Measurements from ENCODE around the gene PSMA5.
"Not testable (repeated sequence)": the region's sequence is repeated elsewhere in the genome, so short reads cannot be mapped to it uniquely, and the experiment has no call there.

The PSMA5 gene

GRCh38 chr1:109391626-109392025 lies 34.6 kb downstream of the PSMA5 start:
- no peak for DNase-seq

DNA sequence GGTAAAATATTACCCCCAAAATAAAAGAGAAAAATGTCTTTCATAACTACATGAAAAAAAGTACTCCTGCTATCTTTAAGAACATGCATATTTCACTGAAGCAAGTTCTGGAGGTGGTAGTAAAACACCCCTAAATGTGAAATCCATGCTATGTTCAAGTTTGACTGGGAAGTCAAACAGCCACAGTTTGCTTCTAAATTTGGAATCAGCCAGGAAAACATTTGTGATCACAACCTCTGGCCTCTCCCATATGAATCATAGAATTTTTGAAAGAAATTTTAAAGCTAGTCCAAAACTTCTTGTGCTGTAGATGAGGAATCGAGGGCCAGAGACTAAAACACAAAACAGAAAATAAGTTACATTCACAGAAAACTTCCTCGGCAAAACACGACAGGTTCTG lies 35.1 kb downstream of the PSMA5 start:
- DNase-seq, result no peak

DNA sequence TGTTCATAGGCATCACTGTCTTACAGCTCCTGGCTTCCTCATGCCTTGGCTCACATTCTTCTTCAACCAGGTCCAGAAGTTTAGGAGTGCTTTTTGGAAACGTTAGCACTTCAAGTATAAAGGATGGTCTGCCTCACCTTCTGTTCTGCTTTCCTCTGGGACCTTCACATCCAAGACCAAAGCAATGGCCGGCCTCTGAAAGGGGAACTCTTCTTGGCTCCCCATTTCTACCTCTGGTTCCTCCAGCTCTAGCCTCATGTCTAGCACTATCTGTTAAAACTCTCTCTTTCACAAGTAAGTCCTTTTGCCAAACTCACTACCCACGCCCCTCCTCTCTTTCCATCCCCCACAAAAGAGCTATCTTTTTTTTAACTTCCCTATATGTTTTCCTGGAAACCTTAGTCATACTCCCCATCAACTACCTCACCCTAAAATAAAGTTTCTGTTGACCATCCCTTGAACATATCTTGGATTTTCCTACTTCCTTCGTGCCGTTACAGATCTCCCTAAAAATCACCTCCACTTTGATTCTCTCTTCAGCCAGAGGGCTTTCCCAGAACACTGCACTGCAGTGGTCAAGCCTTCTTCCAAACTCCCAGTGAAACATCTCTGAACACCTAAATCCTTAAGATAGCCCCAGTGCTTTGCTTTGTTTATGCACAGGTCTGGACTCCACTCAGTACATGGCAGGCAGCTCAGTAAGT lies 36.5 kb downstream of the PSMA5 start:
- DNase-seq, result no peak

- no peak for DNase-seq
Observed at GRCh38 chr1:109388884-109389637, 37.2 kb downstream of the PSMA5 start.

GRCh38 chr1:109388208-109388711 lies 38.0 kb downstream of the PSMA5 start:
- DNase-seq, result no peak

DNA sequence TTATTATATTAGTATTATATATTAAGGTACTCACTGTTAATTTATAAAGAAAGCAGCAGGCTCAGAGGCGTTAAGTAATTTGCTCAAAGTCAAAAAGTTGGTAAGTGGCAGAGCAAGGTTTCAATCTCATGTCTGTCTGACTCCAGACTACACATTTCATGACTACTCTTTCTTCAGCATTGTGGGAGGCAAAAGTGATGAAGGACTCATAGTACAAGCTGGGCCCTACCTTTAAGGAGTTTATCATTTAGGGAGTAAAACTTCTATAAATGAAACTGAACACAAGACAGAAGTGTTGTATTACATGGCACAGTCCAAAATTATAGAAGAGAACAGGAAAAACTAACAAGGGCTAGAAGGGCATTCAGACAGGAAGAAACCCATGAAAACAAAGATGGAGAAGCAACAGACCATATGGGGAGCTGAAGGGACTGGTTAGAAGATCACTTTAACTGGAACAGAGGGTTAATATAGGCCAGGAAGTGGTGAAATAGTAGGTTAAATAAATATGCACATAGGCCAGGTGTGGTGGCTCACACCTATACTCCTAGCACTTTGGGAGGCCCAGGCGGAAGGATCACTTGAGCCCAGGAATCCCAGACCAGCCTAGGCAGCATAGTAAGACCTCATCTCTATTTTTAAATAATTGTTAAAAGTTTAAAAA lies 40.1 kb downstream of the PSMA5 start:
- no peak for DNase-seq

DNA sequence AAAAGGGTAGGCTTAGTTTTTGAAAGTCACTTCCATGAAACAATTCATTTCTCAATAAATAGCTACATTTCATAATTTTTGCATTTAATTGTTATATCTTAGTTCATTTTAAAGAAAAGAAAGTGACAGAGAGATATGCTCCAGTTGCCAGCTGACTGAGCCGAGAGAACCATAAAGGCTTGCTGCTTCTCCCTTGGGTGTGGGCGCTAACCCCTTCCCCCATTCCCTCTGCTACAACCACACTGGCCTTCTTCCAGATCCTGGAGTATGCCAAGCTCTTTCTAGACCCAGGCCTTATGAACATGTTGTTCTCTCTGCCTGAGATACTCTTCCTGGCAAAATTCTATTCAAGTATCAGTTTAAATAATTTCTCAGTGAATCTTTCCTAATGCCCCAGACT lies 40.8 kb downstream of the PSMA5 start:
- no peak for DNase-seq

DNA sequence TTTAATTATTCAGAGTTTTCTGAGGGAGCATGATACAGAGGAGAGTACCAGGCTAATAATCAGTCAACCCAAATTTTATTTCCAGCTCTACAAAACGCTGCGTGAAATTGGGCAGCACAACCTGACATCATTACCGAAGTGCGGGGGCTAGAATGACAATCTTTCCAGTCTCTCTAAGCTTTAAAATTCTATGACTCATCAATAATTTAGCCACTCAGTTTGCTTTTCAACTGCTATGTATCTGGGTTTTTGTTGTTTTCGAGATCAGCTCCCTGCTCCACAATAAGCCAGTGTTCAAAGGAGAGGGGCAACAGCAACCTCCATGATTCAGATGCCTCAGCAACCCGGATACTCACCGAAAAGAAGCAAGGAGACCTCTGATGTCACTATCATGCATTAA lies 42.4 kb downstream of the PSMA5 start:
- no peak for DNase-seq

DNA sequence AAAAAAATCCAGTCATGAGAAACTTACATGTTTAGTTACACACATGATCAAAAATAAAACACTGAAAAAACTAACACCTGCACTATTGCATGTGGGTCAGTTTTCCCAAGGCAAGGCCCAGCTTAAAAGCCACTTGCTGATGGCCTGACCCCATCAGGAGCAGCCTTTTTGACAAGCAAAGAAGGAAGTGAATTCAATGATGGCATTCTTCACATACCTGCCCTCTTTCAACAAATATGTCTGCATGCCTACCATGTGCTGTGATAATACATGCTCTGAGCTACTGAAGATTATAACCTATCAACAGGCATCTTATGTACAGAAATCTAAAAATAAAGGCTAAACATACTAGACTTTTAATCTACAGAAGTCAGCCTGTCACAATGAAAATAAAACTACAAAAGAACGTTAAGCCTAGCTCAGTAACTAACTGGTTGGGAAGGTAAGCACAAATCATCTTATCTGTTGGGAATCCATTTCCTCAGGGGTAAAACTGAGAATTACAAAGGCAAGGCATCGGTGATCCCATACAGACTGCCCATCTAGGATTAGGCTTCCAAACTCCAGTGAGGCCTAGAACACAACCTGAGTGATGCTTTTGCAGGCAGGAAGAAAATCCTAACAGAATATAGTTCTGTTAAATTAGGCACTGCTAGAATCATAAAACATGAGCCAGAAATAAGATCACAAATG lies 43.0 kb downstream of the PSMA5 start:
- DNase-seq, result no peak

- no peak for DNase-seq
Observed at GRCh38 chr1:109381573-109381972, 44.7 kb downstream of the PSMA5 start.

DNA sequence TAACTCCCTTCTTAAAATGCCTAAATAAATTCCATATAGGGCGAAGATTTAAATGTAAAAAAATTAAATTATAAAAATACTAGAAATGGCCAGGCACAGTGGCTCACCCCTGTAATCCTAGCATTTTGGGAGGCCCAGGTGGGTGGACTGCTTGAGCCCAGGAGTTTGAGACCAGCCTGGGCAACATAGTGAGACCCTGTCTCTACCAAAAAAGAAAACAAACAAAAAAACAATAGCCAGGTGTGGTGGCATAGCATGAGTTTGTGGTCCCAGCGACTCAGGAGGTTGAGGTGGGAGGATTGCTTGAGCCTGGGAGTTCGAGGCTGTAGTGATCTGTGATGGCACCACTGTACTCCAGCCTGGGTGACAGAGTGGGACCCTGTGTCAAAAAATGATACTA lies 46.3 kb downstream of the PSMA5 start:
- DNase-seq, result no peak

DNA sequence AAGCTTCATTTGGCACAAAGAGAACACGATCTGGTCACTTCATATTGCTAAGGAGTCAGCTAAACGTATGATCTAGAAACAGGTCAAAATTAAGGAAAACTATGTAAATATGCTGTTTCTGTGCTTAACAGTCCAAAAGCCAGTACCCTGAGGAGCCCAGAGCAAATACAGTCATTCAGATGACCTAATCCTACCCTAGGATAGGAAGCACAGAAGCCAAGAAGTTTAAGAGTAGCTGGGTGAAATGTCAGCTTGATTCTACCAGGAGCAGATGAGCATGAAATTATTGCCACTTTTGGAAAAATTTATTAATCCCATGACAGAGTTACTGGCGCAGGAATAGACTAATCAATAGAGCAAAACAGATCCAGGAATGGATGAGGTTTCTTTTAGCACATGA lies 46.8 kb downstream of the PSMA5 start:
- DNase-seq, result no peak

GRCh38 chr1:109377698-109378097 lies 48.5 kb downstream of the PSMA5 start:
- DNase-seq, result no peak

DNA sequence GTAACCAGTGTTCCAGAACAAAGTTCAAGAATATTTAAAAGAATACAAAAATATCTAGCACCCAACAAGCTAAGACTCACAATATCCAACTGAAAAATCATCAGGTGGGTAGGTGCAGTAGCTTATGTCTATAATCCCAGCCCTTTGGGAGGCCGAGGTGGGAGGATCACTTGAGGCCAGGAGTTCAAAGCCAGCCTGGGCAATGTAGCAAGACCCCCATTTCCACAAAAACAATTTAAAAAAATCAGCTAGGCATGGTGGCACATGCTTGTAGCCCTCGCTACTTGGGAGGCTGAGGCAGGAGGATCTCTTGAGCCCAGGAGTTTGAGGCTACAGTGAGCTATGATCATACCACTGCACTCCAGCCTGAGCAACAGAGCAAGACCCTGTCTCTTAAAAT lies 52.6 kb downstream of the PSMA5 start:
- not testable (repeated sequence) for DNase-seq

GRCh38 chr1:109373126-109373525 lies 53.1 kb downstream of the PSMA5 start:
- no peak for DNase-seq

DNA sequence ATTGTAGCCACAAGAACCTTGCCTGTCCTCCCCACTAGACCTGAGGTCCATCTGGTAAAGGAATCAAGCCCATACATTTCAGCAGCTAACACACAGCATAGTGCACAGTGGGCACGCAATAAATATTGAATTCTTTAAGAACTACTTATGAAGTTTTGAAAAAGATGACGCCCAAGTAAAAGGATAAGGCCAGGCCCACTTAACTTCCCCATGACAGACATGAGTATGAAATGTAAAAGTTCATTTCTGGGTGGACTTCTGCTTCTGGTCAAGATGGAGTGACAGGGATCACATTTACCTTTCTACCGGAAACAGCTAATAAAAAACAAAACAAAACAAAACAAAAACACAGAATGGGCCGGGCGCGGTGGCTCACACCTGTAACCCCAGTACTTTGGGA lies 54.0 kb downstream of the PSMA5 start:
- DNase-seq, result no peak

DNA sequence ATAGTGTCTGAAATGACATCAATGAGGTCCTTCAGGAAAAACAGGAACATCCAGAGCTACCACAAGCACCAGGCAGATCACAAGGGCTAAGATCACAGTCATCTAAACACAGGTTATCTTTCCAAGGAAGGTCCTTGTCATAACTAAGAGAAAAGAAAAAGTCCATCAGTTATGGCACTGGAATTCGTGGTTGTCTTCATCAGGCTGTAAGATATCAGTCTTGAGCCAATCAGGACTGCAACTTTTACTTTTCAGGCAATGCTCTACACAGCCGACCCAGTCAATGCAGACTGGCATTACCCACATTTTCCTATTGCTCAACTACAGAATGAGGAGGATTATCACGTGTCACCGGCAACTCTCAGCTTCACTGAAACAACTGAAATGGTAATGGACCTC lies 54.9 kb downstream of the PSMA5 start:
- no peak for DNase-seq

GRCh38 chr1:109370712-109371340 lies 55.4 kb downstream of the PSMA5 start:
- DNase-seq, result no peak

- DNase-seq, result no peak
Observed at GRCh38 chr1:109369167-109369746, 57.0 kb downstream of the PSMA5 start.

DNA sequence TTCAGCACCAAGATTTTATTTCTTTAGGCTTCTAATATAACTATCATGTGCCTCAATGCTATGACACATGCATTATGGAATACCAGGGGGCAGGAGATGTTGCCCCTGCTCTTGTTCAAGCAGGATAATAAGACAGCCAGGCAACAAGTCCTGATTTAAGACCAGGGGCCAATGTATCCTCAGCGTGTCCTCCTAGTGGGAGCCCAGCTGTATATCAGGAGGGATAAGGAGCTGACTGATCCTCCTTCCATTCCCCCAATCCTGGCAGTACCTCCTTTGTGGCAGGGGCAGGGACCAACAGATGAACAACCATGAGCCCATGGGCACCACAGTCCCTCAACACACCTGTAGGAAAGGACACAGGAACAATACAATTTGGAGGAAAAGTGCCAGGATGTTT lies 57.8 kb downstream of the PSMA5 start:
- DNase-seq, result no peak

DNA sequence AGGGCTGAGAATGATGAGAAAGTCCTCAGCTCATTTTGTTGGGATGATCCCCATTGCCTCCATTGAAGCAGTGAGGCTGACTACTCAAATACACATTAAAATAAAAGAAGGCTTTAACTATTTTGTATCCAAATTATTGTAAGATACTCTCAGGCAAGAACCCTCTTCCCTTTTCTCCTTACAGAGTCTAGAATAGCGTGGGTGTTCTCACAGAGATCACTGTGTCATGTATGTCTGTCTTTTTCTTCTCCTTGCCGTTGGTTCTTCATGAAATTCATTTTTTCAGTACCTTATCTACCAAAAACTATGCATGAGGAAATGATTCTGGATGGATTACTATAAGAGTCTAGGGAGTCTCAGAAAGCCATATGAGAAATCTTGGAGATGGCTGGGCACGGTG lies 58.6 kb downstream of the PSMA5 start:
- DNase-seq, result no peak

- DNase-seq, result no peak
Observed at GRCh38 chr1:109365642-109366204, 60.5 kb downstream of the PSMA5 start.

Data from activated CD8-positive, alpha-beta memory T cell treated with anti-CD3 and anti-CD28 coated beads, Interleukin-2, amount 50 U/mL, for 48 hours (primary cell).